GM23338 (cell line): Measurements from ENCODE around the gene TNS3. TPM values are rescaled to one million over a fixed set of nuclear protein-coding genes. Genes with fewer than 3 reads are reported as not detected.
"Not testable (repeated sequence)": the region's sequence is repeated elsewhere in the genome, so short reads cannot be mapped to it uniquely, and the experiment has no call there.

Experiments used
- ATAC-seq: fragments of 200-7000 bp; cut with Tn5 transposase; 3 replicates; pipeline ENCODE4 v1.9.1; 2020
- DNase-seq: peaks from one replicate; pipeline ENCODE4 v3.0.0-alpha.2; 2015; ENCODE audit warnings: low spot score
- H2AFZ ChIP-seq: fragments of 200-600 bp; sonication (generic); 2 replicates; pipeline ENCODE4 v1.8.0; 2016; ENCODE audit warnings: antibody characterized with exemption, mild to moderate bottlenecking, moderate library complexity
- H3F3A ChIP-seq: fragments of 200-600 bp; sonication (generic); replicated peaks from 2 replicates; pipeline ENCODE4 v1.8.0; 2017; ENCODE audit warnings: antibody characterized with exemption, mixed run types, low read depth
- H3K27ac ChIP-seq: fragments of 200-600 bp; sonication (generic); 2 replicates; pipeline ENCODE4 v1.6.1; 2016; ENCODE audit warnings: low read depth
- H3K27me3 ChIP-seq: fragments of 200-600 bp; sonication (generic); 2 replicates; pipeline ENCODE4 v1.8.0; 2016; ENCODE audit warnings: mild to moderate bottlenecking, mixed run types, moderate library complexity; ENCODE audit not compliant: insufficient read depth
- H3K36me3 ChIP-seq: fragments of 200-600 bp; sonication (generic); 2 replicates; pipeline ENCODE4 v1.8.0; 2016; ENCODE audit warnings: mild to moderate bottlenecking; ENCODE audit not compliant: insufficient read depth
- H3K4me1 ChIP-seq: fragments of 200-600 bp; sonication (generic); 2 replicates; pipeline ENCODE4 v1.8.0; 2016; ENCODE audit warnings: mild to moderate bottlenecking, moderate library complexity; ENCODE audit not compliant: insufficient read depth
- H3K4me2 ChIP-seq: fragments of 200-600 bp; sonication (generic); 2 replicates; pipeline ENCODE4 v1.7.1; 2017; ENCODE audit warnings: mixed run types
- H3K4me3 ChIP-seq: fragments of 200-600 bp; sonication (generic); 2 replicates; pipeline ENCODE4 v1.6.1; 2016; ENCODE audit warnings: mixed run types
- H3K79me2 ChIP-seq: fragments of 200-600 bp; sonication (generic); replicated peaks from 2 replicates; pipeline ENCODE4 v1.8.0; 2017; ENCODE audit warnings: mild to moderate bottlenecking; ENCODE audit not compliant: insufficient read depth
- H3K9me2 ChIP-seq: fragments of 200-600 bp; sonication (generic); 2 replicates; pipeline ENCODE4 v1.8.0; 2017; ENCODE audit not compliant: insufficient read depth
- H4K20me1 ChIP-seq: fragments of 200-600 bp; sonication (generic); replicated peaks from 2 replicates; pipeline ENCODE4 v1.8.0; 2017; ENCODE audit warnings: mild to moderate bottlenecking; ENCODE audit not compliant: insufficient read depth
- H3K27ac Mint-ChIP-seq: 2 replicates; pipeline ENCODE4 v1.8.0; 2020; ENCODE audit warnings: inconsistent platforms, mild to moderate bottlenecking, moderate library complexity, mixed read lengths
- H3K27me3 Mint-ChIP-seq: 3 replicates; pipeline ENCODE4 v1.8.0; 2022; ENCODE audit warnings: low read depth, mild to moderate bottlenecking, moderate library complexity, mixed read lengths, inconsistent platforms; ENCODE audit not compliant: insufficient read depth, poor library complexity
- H3K36me3 Mint-ChIP-seq: 3 replicates; pipeline ENCODE4 v1.8.0; 2021; ENCODE audit warnings: low read depth, mild to moderate bottlenecking, inconsistent platforms, moderate library complexity, mixed read lengths
- H3K4me1 Mint-ChIP-seq: 3 replicates; pipeline ENCODE4 v1.8.0; 2020; ENCODE audit warnings: mild to moderate bottlenecking, inconsistent platforms, mixed read lengths
- H3K4me3 Mint-ChIP-seq: 3 replicates; pipeline ENCODE4 v1.8.0; 2021; ENCODE audit warnings: moderate library complexity, mild to moderate bottlenecking, inconsistent platforms, mixed read lengths
- H3K9me3 Mint-ChIP-seq: 3 replicates; pipeline ENCODE4 v1.8.0; 2020; ENCODE audit warnings: moderate library complexity, mild to moderate bottlenecking, inconsistent platforms, mixed read lengths
- CREB1 ChIP-seq: fragments of 250-450 bp; sonication (Bioruptor Pico); IDR thresholded peaks from 2 replicates; pipeline ENCODE4 v1.5.0; 2020; ENCODE audit warnings: low read depth, mild to moderate bottlenecking, moderate library complexity
- CTCF ChIP-seq, 2 experiments: fragments of 200-600 bp in 1 of 2; sonication (generic) in 1 of 2; conservative IDR thresholded peaks; 2 replicates each; pipeline versions ENCODE4 v1.5.1 to v1.6.1; 2016 to 2017; ENCODE audit warnings: antibody characterized with exemption in 2 of 2, low read depth in 2 of 2, mild to moderate bottlenecking in 2 of 2, moderate library complexity in 1 of 2
- EZH2 ChIP-seq: fragments of 200-600 bp; sonication (generic); IDR thresholded peaks from one replicate; pipeline ENCODE4 v1.8.0; 2017; ENCODE audit warnings: antibody characterized with exemption, mild to moderate bottlenecking, low read depth; ENCODE audit not compliant: unreplicated experiment
- EZH2phosphoT487 ChIP-seq: fragments of 200-600 bp; sonication (generic); IDR thresholded peaks from one replicate; pipeline ENCODE4 v1.8.1; 2018; ENCODE audit warnings: antibody characterized with exemption; ENCODE audit not compliant: unreplicated experiment
- JUNB ChIP-seq: IDR thresholded peaks from one replicate; pipeline ENCODE4 v1.6.1; 2016; ENCODE audit warnings: antibody characterized with exemption; ENCODE audit not compliant: unreplicated experiment
- NANOG ChIP-seq: IDR thresholded peaks from 2 replicates; pipeline ENCODE4 v1.6.1; 2016; ENCODE audit warnings: antibody characterized with exemption, borderline replicate concordance
- POLR2AphosphoS5 ChIP-seq: IDR thresholded peaks from 2 replicates; pipeline ENCODE4 v1.6.1; 2016; ENCODE audit warnings: antibody characterized with exemption, low read depth
- ZNF331 ChIP-seq: fragments of 250-450 bp; sonication (Bioruptor Pico); IDR thresholded peaks from 2 replicates; pipeline ENCODE4 v1.5.0; 2020; ENCODE audit warnings: low read depth, mild to moderate bottlenecking, moderate library complexity
- polyA plus RNA-seq: library from polyadenylated mRNA; unstranded; fragments of >200 nt; fragmentation: Nextera tagmentation; extraction: Ambion mirVana; gene quantifications from 2 replicates; pipeline ENCODE4 v1.2.1, GENCODE V29; 2016
- total RNA-seq: library from RNA; depleted of rRNA; stranded (reverse); fragments of >200 nt; shearing (Covaris generic); gene quantifications from 2 replicates; pipeline ENCODE4 v1.2.3, GENCODE V29; 2014
- TF ChIP-seq, protein P1 (sequence below): IDR thresholded peaks from one replicate; pipeline ENCODE4 v1.6.1; 2018; ENCODE audit warnings: antibody characterized with exemption; ENCODE audit not compliant: unreplicated experiment

Gene TNS3
- total and polyA plus RNA-seq, 2 experiments from 2014 or later: 6.2 to 28.7 TPM

DNA sequence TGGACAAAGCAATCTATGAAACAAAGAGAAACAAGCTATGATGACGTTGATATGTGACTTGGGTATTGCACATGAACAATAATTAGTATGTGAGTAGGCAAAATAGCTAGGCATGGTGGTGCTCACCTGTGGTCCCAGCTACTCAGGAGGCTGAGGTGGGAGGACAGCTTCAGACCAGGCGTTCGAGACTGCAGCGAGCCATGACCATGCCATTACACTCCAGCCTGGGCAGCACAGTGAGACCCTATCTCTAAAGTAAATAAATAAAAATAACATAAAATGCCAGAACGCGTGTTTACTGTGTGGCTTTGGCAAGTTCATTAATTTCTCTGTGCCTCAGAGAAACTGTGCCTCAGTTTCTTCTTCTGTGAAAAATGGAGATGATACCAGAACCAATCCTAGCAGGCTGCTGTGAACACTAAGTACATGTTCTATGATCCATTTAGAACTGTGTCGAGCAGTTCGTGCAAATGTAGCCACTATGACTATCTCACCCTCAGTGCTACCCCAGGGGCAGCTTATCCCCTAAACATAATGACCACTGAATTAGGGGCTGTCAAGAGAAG is 9.3 kb upstream of the TNS3 start (continued):
- TF ChIP-seq CTCF (conservative IDR thresholded peaks at IDR 0.05; ENCODE audit: low read depth in 2 of 2) (no peak), JUNB (no peak), CREB1 (CRISPR knock-in tag) (no peak), NANOG (no peak), EZH2phosphoT487 (no peak), POLR2AphosphoS5 (no peak)

DNA sequence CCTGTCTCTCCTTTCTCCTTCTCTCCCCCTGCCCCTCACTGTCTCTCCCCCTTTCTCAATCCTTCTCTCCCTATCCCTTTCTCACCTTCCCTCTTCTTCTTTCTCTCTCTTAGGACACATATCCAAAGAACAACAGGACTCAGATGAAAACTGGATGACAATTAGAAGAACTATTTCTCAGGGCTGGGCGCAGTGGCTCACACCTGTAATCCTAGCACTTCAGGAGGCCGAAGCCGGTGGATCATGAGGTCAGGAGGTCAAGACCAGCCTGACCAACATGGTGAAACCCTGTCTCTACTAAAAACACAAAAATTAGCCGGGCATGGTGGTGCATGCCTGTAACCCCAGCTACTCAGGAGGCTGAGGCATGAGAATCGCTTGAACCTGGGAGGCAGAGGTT is 8.3 kb upstream of the TNS3 start:
- H4K20me1 ChIP-seq, H3F3A ChIP-seq, H3K36me3 ChIP-seq, H3K27ac Mint-ChIP-seq, H3K4me2 ChIP-seq, ATAC-seq, H3K4me3 ChIP-seq, DNase-seq, H3K9me2 ChIP-seq, H3K36me3 Mint-ChIP-seq, H3K79me2 ChIP-seq, H3K27me3 ChIP-seq, H3K4me3 Mint-ChIP-seq: not testable (repeated sequence)
- 0 out of 2 replicates have a peak overlapping the region, but pooled peaks have one; percentile 56 for H2AFZ ChIP-seq
- Mint-ChIP-seq H3K27me3 (peaks cover 15% of the 10 kb centered on the region), H3K4me1 (peaks cover 28% of the 10 kb centered on the region), H3K9me3 (peaks cover 12% of the 10 kb centered on the region)
- peak overlapping the region; percentile 55; the same call in 1 of the 2 replicates for H3K27ac ChIP-seq
- peaks cover 15% of the 10 kb centered on the region for H3K4me1 ChIP-seq

- no peak overlapping the region for H3K27ac Mint-ChIP-seq
- no peaks in the 10 kb centered on the region for H3F3A ChIP-seq
- H2AFZ ChIP-seq: no peak overlapping the region
- H3K27ac ChIP-seq: no peak overlapping the region
- no peaks in the 10 kb centered on the region for H4K20me1 ChIP-seq
- no peak overlapping the region for H3K4me3 ChIP-seq
- H3K36me3 Mint-ChIP-seq: no peaks in the 10 kb centered on the region
- peaks cover 13% of the 10 kb centered on the region for H3K9me3 Mint-ChIP-seq
- no peak overlapping the region for H3K4me2 ChIP-seq
- no peaks in the 10 kb centered on the region for H3K79me2 ChIP-seq
- peaks cover 12% of the 10 kb centered on the region for H3K27me3 Mint-ChIP-seq
- ATAC-seq (no peak), DNase-seq (no peak)
- peaks cover 28% of the 10 kb centered on the region for H3K4me1 Mint-ChIP-seq
- no peaks in the 10 kb centered on the region for H3K36me3 ChIP-seq
- H3K9me2 ChIP-seq: no peaks in the 10 kb centered on the region
- no peak overlapping the region for H3K4me3 Mint-ChIP-seq
- peaks cover 5% of the 10 kb centered on the region; the same call in 1 of the 2 replicates for H3K27me3 ChIP-seq
- peaks cover 15% of the 10 kb centered on the region for H3K4me1 ChIP-seq
- TF ChIP-seq POLR2AphosphoS5 (no peak), CTCF (conservative IDR thresholded peaks at IDR 0.05; ENCODE audit: low read depth in 2 of 2) (no peak), EZH2 (no peak), ZNF331 (no peak)
- TF ChIP-seq, protein P1, sequence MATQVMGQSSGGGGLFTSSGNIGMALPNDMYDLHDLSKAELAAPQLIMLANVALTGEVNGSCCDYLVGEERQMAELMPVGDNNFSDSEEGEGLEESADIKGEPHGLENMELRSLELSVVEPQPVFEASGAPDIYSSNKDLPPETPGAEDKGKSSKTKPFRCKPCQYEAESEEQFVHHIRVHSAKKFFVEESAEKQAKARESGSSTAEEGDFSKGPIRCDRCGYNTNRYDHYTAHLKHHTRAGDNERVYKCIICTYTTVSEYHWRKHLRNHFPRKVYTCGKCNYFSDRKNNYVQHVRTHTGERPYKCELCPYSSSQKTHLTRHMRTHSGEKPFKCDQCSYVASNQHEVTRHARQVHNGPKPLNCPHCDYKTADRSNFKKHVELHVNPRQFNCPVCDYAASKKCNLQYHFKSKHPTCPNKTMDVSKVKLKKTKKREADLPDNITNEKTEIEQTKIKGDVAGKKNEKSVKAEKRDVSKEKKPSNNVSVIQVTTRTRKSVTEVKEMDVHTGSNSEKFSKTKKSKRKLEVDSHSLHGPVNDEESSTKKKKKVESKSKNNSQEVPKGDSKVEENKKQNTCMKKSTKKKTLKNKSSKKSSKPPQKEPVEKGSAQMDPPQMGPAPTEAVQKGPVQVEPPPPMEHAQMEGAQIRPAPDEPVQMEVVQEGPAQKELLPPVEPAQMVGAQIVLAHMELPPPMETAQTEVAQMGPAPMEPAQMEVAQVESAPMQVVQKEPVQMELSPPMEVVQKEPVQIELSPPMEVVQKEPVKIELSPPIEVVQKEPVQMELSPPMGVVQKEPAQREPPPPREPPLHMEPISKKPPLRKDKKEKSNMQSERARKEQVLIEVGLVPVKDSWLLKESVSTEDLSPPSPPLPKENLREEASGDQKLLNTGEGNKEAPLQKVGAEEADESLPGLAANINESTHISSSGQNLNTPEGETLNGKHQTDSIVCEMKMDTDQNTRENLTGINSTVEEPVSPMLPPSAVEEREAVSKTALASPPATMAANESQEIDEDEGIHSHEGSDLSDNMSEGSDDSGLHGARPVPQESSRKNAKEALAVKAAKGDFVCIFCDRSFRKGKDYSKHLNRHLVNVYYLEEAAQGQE: no peak
These were observed 6.9 kb upstream of the TNS3 start for GRCh38 chr7:47588704-47589225.
